Fibroblast of lung (primary cell): ENCODE measurements around the gene NR3C2.

Experiments used
- EZH2 ChIP-seq: IDR thresholded peaks from 2 replicates; pipeline ENCODE4 v1.5.1; 2012; ENCODE audit warnings: low read length, control low read depth, mild to moderate bottlenecking; ENCODE audit errors: missing control alignments
- TF ChIP-seq, protein P1 (sequence below), 2 donors: IDR thresholded peaks in 1 of 2; conservative IDR thresholded peaks in 1 of 2; 1 replicate in 1 of 2; 2 replicates in 1 of 2; pipeline ENCODE4 v1.5.1; 2011 to 2012; ENCODE audit warnings: low read length in 2 of 2, control low read depth in 1 of 2, inconsistent platforms in 1 of 2, low read depth in 1 of 2, mild to moderate bottlenecking in 1 of 2

DNA sequence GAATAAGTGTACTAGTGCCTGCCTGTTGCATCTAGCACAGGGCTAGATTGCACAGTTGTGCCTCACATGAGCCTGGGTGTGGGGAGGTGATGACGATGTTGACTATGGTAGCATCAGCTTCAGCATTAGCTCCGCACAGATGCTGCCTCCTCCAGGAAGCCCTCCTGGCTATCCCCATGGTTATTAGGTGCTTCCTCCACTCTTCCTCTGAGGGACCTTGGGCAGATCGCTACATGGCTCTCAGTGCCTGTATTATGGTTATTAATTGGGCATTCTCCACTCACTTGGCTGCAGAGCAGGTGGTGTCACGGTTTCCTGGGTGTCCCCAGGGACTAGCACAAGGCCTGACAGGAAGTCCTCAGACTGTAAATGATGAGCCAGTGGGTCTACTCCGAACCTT lies 384.7 kb downstream of the NR3C2 start:
- no peak for TF ChIP-seq EZH2
- TF ChIP-seq, protein P1, sequence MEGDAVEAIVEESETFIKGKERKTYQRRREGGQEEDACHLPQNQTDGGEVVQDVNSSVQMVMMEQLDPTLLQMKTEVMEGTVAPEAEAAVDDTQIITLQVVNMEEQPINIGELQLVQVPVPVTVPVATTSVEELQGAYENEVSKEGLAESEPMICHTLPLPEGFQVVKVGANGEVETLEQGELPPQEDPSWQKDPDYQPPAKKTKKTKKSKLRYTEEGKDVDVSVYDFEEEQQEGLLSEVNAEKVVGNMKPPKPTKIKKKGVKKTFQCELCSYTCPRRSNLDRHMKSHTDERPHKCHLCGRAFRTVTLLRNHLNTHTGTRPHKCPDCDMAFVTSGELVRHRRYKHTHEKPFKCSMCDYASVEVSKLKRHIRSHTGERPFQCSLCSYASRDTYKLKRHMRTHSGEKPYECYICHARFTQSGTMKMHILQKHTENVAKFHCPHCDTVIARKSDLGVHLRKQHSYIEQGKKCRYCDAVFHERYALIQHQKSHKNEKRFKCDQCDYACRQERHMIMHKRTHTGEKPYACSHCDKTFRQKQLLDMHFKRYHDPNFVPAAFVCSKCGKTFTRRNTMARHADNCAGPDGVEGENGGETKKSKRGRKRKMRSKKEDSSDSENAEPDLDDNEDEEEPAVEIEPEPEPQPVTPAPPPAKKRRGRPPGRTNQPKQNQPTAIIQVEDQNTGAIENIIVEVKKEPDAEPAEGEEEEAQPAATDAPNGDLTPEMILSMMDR (conservative IDR thresholded peaks at IDR 0.05 in 1 of 2, IDR thresholded peaks at IDR 0.05 in 1 of 2; ENCODE audit: low read depth in 1 of 2, low read length in 2 of 2), result no peak
